ENCODE data around the gene COG2. TPM values are rescaled to one million over a fixed set of nuclear protein-coding genes. Genes with fewer than 3 reads are reported as not detected.
"Not testable (repeated sequence)": the region's sequence is repeated elsewhere in the genome, so short reads cannot be mapped to it uniquely, and the experiment has no call there.

Gene COG2
- total RNA-seq, 2 experiments from 2014 or later, result 29.9 to 31.2 TPM

DNA sequence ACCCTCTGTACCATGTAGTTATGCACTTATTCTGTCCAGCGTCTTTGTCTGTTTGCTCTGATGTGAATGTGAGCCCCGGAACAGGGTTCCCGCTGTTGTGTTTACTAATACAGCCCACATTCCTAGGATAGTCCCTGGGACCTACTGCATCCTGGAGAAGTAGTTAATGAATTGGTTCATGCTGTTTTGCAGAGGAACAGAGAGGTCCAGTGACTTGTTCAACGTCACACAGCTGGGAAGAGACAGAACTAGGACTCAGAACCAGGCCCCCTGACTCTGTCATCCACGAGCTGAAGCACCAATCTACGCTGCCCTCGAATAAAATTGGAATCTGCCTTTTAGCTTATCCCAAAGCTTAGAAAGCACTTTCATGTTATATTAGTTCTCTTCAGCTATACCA is 70.9 kb downstream of the COG2 start:
- no peak overlapping the region for H3K4me3 Mint-ChIP-seq
- ATAC-seq (no peak), DNase-seq (no peak)
- peaks cover 8% of the 10 kb centered on the region for H3K4me1 Mint-ChIP-seq (ENCODE audit: low read depth)
- H3K36me3 Mint-ChIP-seq (ENCODE audit: low read depth), result no peaks in the 10 kb centered on the region
- no peak overlapping the region for H3K27ac Mint-ChIP-seq
- H3K9me3 Mint-ChIP-seq (ENCODE audit: insufficient read depth), result no peaks in the 10 kb centered on the region
- POLR2A ChIA-PET, result no interaction called here
- CTCF ChIA-PET, result no interaction called here
- H3K27me3 Mint-ChIP-seq (ENCODE audit: low read depth), result peaks cover 5% of the 10 kb centered on the region

DNA sequence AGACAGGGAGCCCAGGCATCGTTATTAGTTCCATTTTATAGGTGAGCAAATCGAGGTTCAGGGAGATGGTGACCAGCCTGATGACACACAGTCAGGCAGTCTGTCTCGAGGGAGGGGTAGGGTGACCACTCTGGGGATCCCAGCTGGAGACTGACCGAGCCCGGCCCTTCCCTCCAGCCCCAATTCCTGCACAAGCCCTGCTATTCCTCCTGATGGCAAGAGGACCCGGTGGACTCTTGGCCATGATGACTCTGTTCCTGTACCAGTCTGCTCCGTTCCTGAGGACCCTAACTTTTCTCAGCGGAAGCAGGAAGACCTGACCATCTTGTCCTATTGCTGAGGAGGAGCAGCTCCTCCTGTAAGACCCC is 71.2 kb downstream of the COG2 start:
- no peak for DNase-seq
- no peak overlapping the region for H3K27ac Mint-ChIP-seq
- H3K9me3 Mint-ChIP-seq (ENCODE audit: insufficient read depth), result no peaks in the 10 kb centered on the region
- POLR2A ChIA-PET, result no interaction called here
- CTCF ChIA-PET, result no interaction called here
- peaks cover 5% of the 10 kb centered on the region for H3K4me1 Mint-ChIP-seq (ENCODE audit: low read depth)
- no peak overlapping the region for H3K4me3 Mint-ChIP-seq
- no peak for ATAC-seq
- peaks cover 5% of the 10 kb centered on the region for H3K27me3 Mint-ChIP-seq (ENCODE audit: low read depth)
- no peaks in the 10 kb centered on the region for H3K36me3 Mint-ChIP-seq (ENCODE audit: low read depth)

DNA sequence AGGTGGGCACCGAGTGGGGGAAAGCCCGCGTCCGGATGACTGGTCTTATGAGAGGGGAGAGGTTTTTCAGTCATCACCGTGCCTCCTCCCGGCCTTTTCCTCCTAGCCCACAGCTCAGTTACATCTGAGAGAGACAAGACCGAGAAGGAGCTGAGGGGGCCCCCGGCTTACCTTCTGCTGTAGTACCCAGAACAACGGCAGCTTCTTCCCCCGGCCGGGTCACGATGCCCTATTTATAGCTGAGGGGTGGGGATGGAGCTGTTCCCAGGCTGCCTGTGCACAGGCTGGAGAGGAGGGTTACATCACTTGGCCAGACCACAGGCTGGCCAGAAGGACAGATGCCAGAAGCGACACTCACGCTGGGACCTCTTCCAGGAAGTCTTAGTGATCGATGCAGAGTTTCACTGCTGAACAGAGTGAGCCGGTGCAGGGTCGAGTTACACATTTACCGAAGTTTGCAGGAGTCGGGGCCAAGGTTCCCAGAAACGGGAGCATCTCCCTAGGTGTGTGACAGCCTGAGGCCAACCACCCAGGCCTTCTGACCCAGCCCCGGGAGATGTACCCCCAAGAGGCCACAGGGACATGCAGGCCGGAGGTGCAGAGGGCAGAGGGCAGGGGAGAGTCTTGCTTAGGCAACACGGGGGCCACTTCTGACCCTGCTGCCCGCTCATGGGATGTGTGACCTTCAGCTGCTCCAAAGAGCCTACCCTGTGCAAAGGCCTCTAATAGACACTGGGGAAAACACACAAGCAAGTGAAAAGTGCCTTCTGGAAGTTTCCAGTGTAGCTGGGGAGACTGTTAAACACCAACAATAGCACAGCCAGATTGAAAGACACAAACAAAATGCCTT is 71.9 kb downstream of the COG2 start, which contains the start of gene AGT:
Gene AGT, minus strand, starts transcription at position 208 of the 850 bp plus-strand sequence. CDS start 3,299 bp downstream, outside the sequence.
- H3K36me3 Mint-ChIP-seq (ENCODE audit: low read depth), result no peaks in the 10 kb centered on the region
- DNase-seq (no peak), ATAC-seq (no peak)
- peaks cover 5% of the 10 kb centered on the region for H3K27me3 Mint-ChIP-seq (ENCODE audit: low read depth)
- no peak within 1 kb of the TSS for H3K4me3 Mint-ChIP-seq
- CTCF ChIA-PET, result no interaction called here
- POLR2A ChIA-PET, result no interaction called here
- no peak within 1 kb of the TSS for H3K27ac Mint-ChIP-seq
- H3K9me3 Mint-ChIP-seq (ENCODE audit: insufficient read depth), result no peaks in the 10 kb centered on the region
- H3K4me1 Mint-ChIP-seq (ENCODE audit: low read depth), result no peaks in the 10 kb centered on the region

DNA sequence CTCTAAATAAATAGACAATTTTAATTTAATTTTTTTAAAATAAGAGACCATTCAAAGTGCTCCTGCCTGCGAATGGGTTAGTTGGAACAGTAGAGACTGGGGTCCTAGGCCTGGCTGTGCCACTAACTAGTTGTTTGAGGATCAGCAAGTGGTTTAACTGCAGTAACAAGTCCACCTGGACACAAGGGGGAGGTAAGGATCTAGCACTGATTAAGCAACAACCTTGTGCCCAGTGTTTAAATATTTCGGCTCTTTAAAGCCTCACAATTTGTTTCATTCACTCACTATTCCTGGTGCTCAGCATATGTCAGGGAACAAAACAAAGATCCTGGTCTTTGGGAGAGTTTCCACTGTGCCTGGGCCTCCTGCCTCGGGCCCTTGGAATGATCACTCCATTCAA is 73.2 kb downstream of the COG2 start:
- Mint-ChIP-seq H3K27ac (no peak overlapping the region), H3K4me1 (ENCODE audit: low read depth) (no peaks in the 10 kb centered on the region), H3K4me3 (no peak overlapping the region), H3K9me3 (ENCODE audit: insufficient read depth) (no peaks in the 10 kb centered on the region), H3K27me3 (ENCODE audit: low read depth) (peaks cover 9% of the 10 kb centered on the region), H3K36me3 (ENCODE audit: low read depth) (no peaks in the 10 kb centered on the region)
- CTCF ChIA-PET, result no interaction called here
- DNase-seq (no peak), ATAC-seq (no peak)
- POLR2A ChIA-PET, result no interaction called here

DNA sequence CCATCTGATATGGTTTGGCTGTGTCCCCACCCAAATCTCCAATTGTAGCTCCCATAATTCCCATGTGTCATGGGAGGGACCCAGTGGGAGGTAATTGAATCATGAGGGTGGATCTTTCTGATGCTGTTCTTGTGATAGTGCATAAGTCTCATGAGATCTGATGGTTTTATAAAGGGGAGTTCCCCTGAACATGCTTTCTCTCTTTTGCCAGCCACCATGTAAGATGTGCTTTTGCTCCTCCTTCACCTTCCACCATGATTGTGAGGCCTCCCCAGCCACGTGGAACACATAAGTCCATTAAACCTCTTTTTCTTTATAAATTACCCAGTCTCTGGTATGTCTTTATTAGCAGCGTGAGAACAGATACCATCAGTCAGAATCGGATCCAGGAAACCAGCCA is 74.2 kb downstream of the COG2 start:
- DNase-seq; ATAC-seq; H3K4me3 Mint-ChIP-seq; H3K36me3 Mint-ChIP-seq (ENCODE audit: low read depth); H3K27ac Mint-ChIP-seq; CTCF ChIA-PET; POLR2A ChIA-PET; H3K9me3 Mint-ChIP-seq (ENCODE audit: insufficient read depth); H3K4me1 Mint-ChIP-seq (ENCODE audit: low read depth): not testable (repeated sequence)
- H3K27me3 Mint-ChIP-seq (ENCODE audit: low read depth), result peaks cover 10% of the 10 kb centered on the region

DNA sequence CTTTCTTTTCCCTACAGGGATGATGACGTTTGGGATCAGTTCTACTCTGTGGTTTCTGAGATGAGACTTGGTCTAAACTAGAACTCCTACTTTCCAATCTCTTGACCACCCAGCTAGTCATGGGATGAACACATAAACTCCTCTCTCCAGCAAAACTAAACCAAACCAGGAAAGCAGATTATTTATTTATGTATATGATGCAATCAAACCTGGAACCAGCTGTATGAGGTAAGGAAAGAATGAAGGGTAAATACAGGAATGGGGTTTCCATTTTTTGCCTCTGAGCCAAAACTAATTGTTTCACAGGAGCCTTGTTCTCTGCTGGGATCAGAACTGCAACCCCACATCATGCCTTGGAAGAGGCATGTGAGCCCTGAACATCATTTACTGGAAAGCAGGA is 75.0 kb downstream of the COG2 start:
- Mint-ChIP-seq H3K4me1 (ENCODE audit: low read depth) (no peaks in the 10 kb centered on the region), H3K4me3 (no peak overlapping the region), H3K36me3 (ENCODE audit: low read depth) (no peaks in the 10 kb centered on the region), H3K27me3 (ENCODE audit: low read depth) (peaks cover 13% of the 10 kb centered on the region), H3K9me3 (ENCODE audit: insufficient read depth) (no peaks in the 10 kb centered on the region), H3K27ac (no peak overlapping the region)
- DNase-seq (no peak), ATAC-seq (no peak)
- CTCF ChIA-PET, result no interaction called here
- POLR2A ChIA-PET, result no interaction called here

DNA sequence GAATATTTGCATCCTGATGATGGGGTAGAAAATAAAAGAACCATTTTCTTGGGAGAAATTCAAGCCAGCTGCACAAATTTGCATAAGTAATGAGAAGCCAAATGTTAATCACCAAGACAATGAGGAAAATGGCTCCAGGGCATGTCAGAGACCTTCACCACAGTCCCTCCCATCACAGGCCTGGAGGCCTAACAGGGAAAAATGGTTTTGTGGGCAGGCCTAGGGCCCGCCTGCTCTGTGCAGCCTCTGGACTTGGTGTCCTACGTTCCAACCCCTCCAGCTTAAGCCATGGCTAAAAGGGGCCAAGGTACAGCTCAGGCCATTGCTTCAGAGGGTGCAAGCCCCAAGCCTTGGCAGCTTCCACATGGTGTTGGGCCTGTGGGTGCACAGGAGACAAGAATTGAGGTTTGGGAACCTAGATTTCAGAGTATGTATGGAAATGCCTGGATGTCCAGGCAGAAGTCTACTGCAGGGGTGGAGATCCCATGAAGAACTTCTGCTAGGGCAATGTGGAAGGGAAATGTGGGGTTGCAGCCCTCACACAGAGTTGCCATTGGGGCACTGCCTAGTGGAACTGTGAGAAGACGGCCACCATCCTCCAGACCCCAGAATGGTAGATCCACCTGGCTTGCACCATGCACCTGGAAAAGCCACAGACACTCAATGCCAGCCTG is 79.7 kb downstream of the COG2 start:
- H3K36me3 Mint-ChIP-seq (ENCODE audit: low read depth); POLR2A ChIA-PET; ATAC-seq; H3K9me3 Mint-ChIP-seq (ENCODE audit: insufficient read depth); H3K27ac Mint-ChIP-seq; H3K4me3 Mint-ChIP-seq; DNase-seq; H3K4me1 Mint-ChIP-seq (ENCODE audit: low read depth): not testable (repeated sequence)
- peaks cover 15% of the 10 kb centered on the region for H3K27me3 Mint-ChIP-seq (ENCODE audit: low read depth)
- CTCF ChIA-PET, result interaction anchor here (0.6 kb wide), 1 partner anchor 193 kb away, joined by 3 read pairs; no protein-coding TSS in a partner anchor

DNA sequence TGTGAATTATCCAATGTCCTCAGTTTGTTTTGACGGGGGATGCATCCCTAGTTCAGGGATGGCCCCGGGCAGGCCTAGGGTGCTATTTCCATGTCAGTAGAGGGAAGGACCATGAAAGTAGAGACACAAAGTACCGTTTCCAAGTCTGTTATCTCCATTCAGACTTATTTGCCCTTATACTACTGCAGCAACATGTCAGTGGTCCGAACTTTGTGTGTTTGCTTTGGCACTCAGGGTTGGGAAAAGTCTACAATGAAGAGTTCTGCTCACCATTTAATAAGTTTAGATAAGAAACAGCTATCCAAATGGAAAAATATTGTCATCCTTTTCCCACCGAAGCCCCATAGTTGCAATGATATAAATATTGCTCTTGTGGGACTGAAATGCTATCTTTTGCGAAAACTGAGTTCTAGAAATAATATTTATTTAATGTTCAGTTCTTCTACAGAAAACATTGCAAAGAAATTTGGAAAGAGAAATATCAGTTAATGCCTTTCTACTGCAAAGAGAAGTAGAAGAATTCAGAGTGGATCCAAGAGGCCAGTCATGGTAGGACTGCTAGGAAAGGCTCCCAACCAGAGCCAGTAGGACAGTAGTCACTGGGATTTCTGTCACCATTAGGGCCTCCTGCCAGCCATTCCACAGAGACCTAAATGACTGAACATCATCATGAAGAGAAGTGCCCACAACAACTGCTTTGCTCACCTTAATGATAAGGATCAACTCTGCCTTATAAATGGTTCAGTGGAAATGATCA is 83.2 kb downstream of the COG2 start:
- Mint-ChIP-seq H3K4me3 (no peak overlapping the region), H3K36me3 (ENCODE audit: low read depth) (no peaks in the 10 kb centered on the region), H3K9me3 (ENCODE audit: insufficient read depth) (no peaks in the 10 kb centered on the region), H3K27ac (no peak overlapping the region), H3K27me3 (ENCODE audit: low read depth) (peaks cover 12% of the 10 kb centered on the region), H3K4me1 (ENCODE audit: low read depth) (no peaks in the 10 kb centered on the region)
- POLR2A ChIA-PET, result no interaction called here
- CTCF ChIA-PET, result no interaction called here
- no peak for ATAC-seq
- no peak for DNase-seq

DNA sequence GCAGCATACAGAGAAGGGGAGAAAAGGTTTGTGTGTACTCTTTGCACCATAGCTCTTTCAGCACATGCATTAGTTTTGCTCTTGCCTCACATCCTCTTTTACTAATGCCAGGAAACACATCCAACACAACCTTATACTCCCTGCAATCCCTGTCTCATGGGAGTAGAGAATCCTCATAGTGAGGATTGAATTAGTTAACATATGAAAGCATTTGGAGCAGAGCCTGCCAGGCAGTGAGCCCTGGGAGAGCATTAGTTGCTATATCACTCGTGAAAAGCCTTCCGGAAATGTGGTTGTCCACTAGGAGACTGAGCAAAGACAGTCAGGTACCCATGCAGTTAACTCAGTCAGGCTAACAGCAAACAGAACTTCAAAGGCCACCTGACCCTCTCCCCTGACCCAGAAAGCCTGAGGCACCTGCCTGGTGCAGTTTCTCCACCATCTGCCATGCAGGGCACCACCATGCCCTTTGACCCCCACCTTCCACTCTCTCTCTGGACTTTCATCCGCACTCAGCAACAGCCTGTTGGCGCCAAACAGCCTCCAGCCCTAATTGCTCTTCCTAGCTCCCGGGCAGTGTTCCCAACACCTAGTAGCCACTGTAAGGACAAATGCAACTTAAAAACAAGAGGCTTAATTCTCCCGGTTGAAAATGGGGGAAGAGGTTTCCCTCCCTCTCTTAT is 86.6 kb downstream of the COG2 start:
- ChIA-PET CTCF (no interaction called here), POLR2A (no interaction called here)
- no peak overlapping the region for H3K27ac Mint-ChIP-seq
- H3K4me1 Mint-ChIP-seq (ENCODE audit: low read depth), result no peaks in the 10 kb centered on the region
- peaks cover 8% of the 10 kb centered on the region for H3K27me3 Mint-ChIP-seq (ENCODE audit: low read depth)
- no peaks in the 10 kb centered on the region for H3K36me3 Mint-ChIP-seq (ENCODE audit: low read depth)
- ATAC-seq, result no peak
- no peaks in the 10 kb centered on the region for H3K9me3 Mint-ChIP-seq (ENCODE audit: insufficient read depth)
- no peak overlapping the region for H3K4me3 Mint-ChIP-seq
- DNase-seq, result no peak

DNA sequence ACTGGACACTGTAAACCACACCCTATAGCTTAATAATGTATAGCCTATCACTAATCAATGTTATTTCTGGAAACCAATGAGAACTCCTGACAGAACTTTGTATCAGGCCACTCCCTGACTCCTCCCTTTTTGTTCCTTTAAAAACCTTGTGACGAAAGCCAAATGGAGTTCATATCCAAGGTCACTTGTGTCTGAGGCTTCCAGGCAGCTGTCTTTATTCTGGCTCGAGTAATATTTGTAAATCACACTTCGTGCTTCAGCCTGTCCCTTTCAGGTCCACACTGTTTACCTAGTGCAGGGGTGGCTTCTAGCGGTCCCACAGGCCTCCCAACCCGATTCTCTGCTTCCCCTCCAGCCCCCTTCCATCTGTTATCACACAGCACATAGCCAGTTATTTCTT is 88.7 kb downstream of the COG2 start:
- ChIA-PET POLR2A (interaction anchor here (0.6 kb wide), 1 partner anchor 389 kb away, joined by 3 read pairs; no protein-coding TSS in a partner anchor), CTCF (no interaction called here)
- Mint-ChIP-seq H3K9me3 (ENCODE audit: insufficient read depth) (no peaks in the 10 kb centered on the region), H3K27ac (no peak overlapping the region), H3K4me1 (ENCODE audit: low read depth) (no peaks in the 10 kb centered on the region), H3K27me3 (ENCODE audit: low read depth) (peaks cover 5% of the 10 kb centered on the region), H3K4me3 (no peak overlapping the region), H3K36me3 (ENCODE audit: low read depth) (no peaks in the 10 kb centered on the region)
- ATAC-seq (no peak), DNase-seq (no peak)

DNA sequence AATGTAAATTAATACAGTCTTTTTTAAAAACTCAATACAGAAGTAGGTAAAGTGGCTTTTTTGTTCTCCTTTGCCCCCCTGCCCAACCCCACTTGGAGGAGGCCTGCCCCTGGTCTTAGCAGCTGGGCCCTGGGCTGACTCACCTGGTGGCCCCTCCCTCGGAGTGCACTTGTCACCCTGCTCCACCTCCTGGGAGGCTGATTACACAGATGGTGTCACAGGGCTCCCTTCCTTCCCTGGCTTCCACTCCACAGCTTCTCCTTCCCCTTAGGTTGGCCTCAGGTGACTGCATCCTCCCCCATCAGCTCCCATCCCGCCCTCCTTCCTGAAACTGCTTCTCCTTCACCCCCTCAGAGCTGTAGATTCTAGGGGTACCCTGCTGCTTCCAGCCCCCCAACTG is 93.2 kb downstream of the COG2 start:
- Mint-ChIP-seq H3K27ac (no peak overlapping the region), H3K27me3 (ENCODE audit: low read depth) (peaks cover 11% of the 10 kb centered on the region), H3K4me1 (ENCODE audit: low read depth) (no peaks in the 10 kb centered on the region), H3K36me3 (ENCODE audit: low read depth) (no peaks in the 10 kb centered on the region), H3K9me3 (ENCODE audit: insufficient read depth) (no peaks in the 10 kb centered on the region), H3K4me3 (no peak overlapping the region)
- DNase-seq (no peak), ATAC-seq (no peak)
- ChIA-PET CTCF (no interaction called here), POLR2A (no interaction called here)
